ENCODE results near the gene ITM2C. TPM values are rescaled to one million over a fixed set of nuclear protein-coding genes. Genes with fewer than 3 reads are reported as not detected.

ITM2C gene
- total and polyA plus RNA-seq, 9 of the 15 experiments (the other 6 are each of a cell fraction or from before 2014, with no cell fraction given) = 0.49 to 58.8 (median 21.5) TPM

GRCh38 chr2:230842473-230842872 is 22.3 kb upstream of the ITM2C start:
- H3K9ac ChIP-seq (ENCODE audit: insufficient read depth in 1 of 2, low read depth in 2 of 2, low read length in 2 of 2) = no peak overlapping the region
- no peaks in the 10 kb centered on the region for H3K9me3 ChIP-seq (replicated peaks; ENCODE audit: control insufficient read depth, insufficient read depth, low read depth, low read length)
- H3K4me2 ChIP-seq (ENCODE audit: insufficient read depth, low read length) = no peak overlapping the region
- no TSS peak for BruUV-seq (replicated peaks)
- ATAC-seq = no peak
- intact Hi-C loops (cut with micrococcal nuclease) = no loop called here
- in situ Hi-C loops (cut with MboI) = no loop called here
- no peak overlapping the region for H2AFZ ChIP-seq (ENCODE audit: low read depth, low read length)
- H3K27me3 ChIP-seq (ENCODE audit: control insufficient read depth in 2 of 2, insufficient read depth in 2 of 2, low read length in 2 of 2) = peaks cover 6 to 26% of the 10 kb centered on the region in 2 experiments; a peak in 4 of 5 replicates
- H3K36me3 ChIP-seq (ENCODE audit: control insufficient read depth, insufficient read depth, low read length) = no peaks in the 10 kb centered on the region
- peaks cover 0 to under 1% of the 10 kb centered on the region in 2 experiments; a peak in 1 of 5 replicates for H3K4me1 ChIP-seq (replicated peaks in 1 of 2; ENCODE audit: control insufficient read depth in 2 of 2, insufficient read depth in 2 of 2, low read length in 2 of 2)
- 0% methylated on average over 4 of the region's 6 CpGs for WGBS (ENCODE audit: insufficient coverage, low coverage, missing lambda C conversion rate)
- H3K79me2 ChIP-seq (ENCODE audit: control insufficient read depth, insufficient read depth, low read length) = no peaks in the 10 kb centered on the region
- DNase-seq (ENCODE audit: extremely low read depth in 1 of 4, low spot score in 3 of 4) = no peak
- no peak overlapping the region for H3K4me3 ChIP-seq
- H3K9me1 ChIP-seq (ENCODE audit: control insufficient read depth, insufficient read depth, low read length) = no peaks in the 10 kb centered on the region
- TF ChIP-seq ZNF41 (CRISPR knock-in tag; conservative IDR thresholded peaks at IDR 0.05) = no peak
- no peak for TF ChIP-seq SP2 (IDR thresholded peaks at IDR 0.05; ENCODE audit: extremely low read depth, low read depth, low read length, poor library complexity, severe bottlenecking)
- no peak for TF ChIP-seq ZFP36 (IDR thresholded peaks at IDR 0.05; ENCODE audit: low read depth, low read length, partially characterized antibody)
- TF ChIP-seq PHF20 (IDR thresholded peaks at IDR 0.05; ENCODE audit: partially characterized antibody) = no peak
- no peak for TF ChIP-seq SNAPC5 (CRISPR knock-in tag; IDR thresholded peaks at IDR 0.05)
- no peak for TF ChIP-seq ZMIZ1 (IDR thresholded peaks at IDR 0.05; ENCODE audit: low read depth in 2 of 2, low read length in 2 of 2)
- no peak for TF ChIP-seq NUFIP1 (IDR thresholded peaks at IDR 0.05; ENCODE audit: partially characterized antibody)
- TF ChIP-seq ZNF512 (tag; IDR thresholded peaks at IDR 0.05) = no peak
- H3K27ac ChIP-seq (ENCODE audit: extremely low read depth, low read depth, low read length) = no peak overlapping the region
- ChIA-PET CTCF (ENCODE audit: low intra/inter-chr PET ratio) (no interaction called here), POLR2A (interaction anchor here (0.8 kb wide), 1 partner anchor 15 kb away, joined by 3 read pairs; no protein-coding TSS in a partner anchor)
- no peaks in the 10 kb centered on the region for H4K20me1 ChIP-seq (replicated peaks; ENCODE audit: control insufficient read depth, insufficient read depth, low read length)
- FAIRE-seq = no peak
